NK-92 treated with Interleukin-12 subunit alpha and Interleukin-12 subunit beta, amount 100 ng/mL, for 24 hours (cell line): ENCODE data around the gene GFAP.

Experiments used
- DNase-seq: peaks from one replicate; lab custom pipeline; 2025; lab: John Stamatoyannopoulos, UW

GFAP gene

GRCh38 chr17:44914148-44914547 lies 1.2 kb downstream of the GFAP start:
- no peak for DNase-seq

GRCh38 chr17:44913676-44914075 lies 1.6 kb downstream of the GFAP start:
- no peak for DNase-seq

DNA sequence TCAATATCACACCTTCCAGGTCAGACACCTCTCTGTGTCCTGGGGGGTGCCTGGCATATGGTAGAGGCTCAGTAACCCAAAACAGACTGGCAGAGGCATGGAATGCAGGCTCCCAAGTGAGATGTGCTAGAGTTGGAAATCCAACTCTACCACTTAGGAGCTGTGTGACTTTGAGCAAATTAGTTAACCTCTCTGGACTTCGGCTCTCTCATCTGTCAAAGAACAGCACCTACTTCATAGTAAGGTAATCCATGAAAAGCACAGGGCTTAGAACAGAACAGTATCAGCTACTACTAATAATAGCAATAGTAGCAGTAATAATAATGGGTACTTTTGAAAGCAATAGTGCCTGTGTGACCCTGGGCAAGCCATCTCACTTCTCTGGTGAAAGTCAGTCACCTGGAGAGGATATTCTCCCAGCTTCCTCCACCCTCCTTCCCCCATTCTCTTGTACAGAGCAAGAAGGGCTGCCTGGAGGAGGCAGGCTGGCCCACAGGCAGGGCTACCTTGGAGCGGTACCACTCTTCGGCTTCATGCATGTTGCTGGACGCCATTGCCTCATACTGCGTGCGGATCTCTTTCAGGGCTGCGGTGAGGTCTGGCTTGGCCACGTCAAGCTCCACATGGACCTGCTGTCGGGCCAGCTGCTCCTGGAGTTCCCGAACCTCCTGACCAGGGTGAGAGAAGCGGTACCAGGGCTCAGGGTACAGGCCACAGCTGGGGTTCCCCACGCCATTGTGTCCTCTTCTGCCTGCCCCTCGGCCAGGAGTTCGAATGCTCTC lies 2.3 kb downstream of the GFAP start:
- DNase-seq: no peak

DNA sequence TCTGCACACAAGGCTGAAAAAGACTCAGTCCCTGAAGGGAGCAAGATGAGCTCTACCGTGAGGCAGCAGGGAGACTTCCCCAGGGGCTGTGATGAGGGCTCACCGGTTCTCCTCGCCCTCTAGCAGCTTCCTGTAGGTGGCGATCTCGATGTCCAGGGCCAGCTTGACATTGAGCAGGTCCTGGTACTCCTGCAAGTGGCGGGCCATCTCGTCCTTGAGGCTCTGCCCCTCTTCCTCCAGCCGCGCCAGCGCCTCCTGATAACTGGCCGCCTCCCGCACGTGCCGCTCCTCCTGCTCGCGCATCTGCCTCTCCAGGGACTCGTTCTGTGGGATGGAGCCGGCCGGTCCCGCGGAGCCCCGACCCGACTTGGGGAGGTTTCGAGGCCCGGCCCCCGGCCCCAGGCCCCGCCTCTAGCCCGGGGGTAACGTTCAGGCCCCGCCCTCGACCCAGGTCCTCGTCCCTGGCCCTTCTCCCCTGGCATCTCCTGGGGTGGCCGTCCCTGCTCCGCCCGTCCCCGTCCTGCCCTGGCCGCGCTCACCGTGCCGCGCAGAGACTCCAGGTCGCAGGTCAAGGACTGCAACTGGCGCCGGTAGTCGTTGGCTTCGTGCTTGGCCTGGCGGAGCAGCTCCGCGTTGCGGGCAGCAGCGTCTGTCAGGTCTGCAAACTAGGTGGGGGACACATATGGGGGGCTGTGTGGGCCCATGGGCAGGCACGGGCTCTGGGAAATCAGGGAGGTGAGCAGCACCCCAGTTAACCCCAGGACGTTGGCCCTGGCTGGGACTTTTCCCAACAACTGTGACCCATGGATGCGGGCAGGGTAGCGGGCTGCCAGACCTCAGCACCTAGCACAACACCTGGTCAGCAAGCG lies 3.9 kb downstream of the GFAP start:
- DNase-seq: no peak

DNA sequence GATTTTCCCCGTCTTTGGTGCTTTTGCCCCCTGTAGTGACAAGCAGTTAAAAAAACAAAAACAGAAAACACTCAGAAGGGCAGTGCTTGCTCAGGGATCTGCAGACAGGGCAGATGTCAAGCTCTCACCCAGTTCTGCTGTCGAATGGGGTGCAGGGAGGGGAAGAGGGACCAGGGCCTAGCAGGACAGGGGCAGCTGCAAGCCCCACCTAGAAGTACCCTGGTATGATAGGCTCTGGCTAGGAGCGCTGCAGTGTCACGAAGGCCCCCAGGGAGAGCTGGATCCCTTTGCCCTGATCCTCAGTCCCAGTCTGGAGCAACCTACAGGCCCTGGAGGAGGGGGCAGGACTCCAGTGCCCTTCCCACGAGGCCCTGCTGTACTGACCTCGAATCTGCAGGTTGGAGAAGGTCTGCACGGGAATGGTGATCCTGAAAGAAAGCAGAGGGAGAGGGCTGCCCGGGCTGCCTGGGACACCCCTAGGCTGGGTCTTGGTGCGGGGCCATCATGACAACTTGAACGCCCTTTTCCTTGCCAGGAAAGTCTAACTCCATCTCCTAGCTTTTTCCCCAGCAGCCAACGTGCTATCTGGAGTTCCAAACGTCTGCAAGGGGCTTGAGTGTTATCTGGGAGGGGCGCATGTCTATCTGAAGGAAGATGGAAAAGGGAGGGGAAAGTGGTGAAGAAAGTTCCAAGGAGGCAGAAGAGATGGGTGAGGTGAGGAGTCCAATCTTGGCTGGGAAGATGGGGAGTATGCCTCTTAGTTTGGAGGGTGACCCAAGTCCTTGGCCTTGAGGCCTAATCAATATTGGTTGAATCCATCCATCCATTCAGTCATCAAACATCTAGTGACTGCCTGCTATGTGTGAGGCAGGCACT lies 4.8 kb downstream of the GFAP start:
- DNase-seq: no peak

DNA sequence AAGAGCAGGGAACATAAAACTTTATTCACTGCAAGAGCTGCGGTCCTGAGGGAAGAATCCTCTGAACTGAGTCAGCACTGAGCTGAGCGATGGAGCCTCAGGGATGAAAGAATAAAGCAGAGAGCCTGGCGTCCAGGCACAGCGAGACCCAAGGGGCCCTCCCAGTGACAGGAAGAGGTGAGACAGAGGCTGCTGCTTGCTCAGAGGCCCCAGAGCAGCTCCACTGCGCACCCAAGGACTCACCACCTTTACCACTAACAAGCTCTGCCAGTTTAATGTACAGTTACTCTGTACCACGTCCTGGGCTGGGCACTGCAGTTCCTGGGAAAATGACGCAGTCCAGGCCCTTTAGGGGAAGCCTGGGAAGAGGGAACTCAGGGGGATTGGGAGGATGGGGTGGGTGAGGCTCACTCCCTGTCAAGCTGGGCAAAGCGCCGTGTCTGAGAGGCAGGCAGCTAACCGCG lies 5.6 kb downstream of the GFAP start:
- DNase-seq: no peak

GRCh38 chr17:44908761-44909326 lies 6.5 kb downstream of the GFAP start:
- DNase-seq: no peak

DNA sequence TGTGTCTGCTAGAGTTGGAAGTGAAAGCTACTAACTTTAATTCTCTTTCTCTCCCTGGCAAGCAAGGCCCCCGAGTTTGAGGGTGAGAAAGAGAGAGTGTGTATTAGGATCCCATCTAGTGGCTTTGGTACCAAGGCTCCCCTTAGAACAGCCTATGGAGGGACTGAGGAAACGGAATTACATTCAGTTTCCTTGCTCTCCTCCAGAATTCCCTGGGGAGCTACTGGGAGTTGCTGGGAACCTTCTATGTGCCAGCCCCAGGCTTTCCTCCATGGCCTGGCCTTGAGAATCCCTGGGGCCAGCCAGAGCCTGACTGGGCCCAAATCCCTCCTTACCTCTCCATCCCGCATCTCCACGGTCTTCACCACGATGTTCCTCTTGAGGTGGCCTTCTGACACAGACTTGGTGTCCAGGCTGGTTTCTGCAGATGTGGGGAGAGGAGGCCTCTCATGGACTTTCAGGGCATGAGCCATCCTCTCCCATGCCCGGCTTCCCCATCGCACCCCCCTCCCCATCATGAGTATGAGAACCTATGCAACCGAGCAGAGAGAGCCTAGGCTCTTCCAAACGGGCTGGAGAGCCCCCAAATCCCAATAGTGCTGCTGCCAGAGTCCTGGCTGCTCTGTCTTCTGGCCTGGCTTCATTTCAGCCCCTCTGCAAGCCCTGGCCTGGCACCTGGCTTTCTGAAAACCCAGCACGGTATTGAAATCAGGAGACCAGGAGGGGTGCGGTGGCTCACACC lies 7.4 kb downstream of the GFAP start:
- DNase-seq: no peak

GRCh38 chr17:44906763-44907728 lies 8.3 kb downstream of the GFAP start:
- DNase-seq: no peak

DNA sequence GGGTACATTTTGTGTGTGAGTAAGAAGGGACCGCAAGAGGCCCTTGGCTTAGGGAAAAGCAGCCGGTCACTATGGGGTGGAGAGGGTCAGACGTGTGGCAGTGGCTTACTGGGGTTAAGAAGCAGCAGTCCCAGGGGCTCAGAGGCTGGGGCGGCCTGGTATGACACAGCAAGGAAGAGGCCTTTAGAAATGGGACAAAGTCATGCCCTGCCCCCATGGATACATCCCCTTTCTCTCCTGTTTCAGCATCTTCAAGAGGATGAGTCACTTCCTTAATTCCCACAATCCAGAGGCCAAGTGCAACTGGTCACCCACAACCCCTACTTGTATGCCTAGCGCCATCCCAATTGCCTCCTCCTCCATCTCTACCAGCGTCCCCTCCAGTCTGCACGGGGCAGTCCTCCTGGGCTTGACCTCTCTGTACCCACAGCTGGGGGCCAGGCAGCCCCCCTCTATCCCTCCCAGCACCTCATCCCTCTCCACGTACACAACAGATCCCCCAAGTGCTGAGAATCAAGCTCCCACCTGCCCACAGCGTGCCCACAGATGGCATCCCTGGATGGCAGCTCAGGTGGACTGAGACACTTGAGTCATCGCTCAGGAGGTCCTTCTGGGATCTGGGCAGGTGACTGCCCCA lies 9.2 kb downstream of the GFAP start:
- no peak for DNase-seq

- DNase-seq: no peak
Observed at GRCh38 chr17:44905006-44906000, 10.0 kb downstream of the GFAP start.

DNA sequence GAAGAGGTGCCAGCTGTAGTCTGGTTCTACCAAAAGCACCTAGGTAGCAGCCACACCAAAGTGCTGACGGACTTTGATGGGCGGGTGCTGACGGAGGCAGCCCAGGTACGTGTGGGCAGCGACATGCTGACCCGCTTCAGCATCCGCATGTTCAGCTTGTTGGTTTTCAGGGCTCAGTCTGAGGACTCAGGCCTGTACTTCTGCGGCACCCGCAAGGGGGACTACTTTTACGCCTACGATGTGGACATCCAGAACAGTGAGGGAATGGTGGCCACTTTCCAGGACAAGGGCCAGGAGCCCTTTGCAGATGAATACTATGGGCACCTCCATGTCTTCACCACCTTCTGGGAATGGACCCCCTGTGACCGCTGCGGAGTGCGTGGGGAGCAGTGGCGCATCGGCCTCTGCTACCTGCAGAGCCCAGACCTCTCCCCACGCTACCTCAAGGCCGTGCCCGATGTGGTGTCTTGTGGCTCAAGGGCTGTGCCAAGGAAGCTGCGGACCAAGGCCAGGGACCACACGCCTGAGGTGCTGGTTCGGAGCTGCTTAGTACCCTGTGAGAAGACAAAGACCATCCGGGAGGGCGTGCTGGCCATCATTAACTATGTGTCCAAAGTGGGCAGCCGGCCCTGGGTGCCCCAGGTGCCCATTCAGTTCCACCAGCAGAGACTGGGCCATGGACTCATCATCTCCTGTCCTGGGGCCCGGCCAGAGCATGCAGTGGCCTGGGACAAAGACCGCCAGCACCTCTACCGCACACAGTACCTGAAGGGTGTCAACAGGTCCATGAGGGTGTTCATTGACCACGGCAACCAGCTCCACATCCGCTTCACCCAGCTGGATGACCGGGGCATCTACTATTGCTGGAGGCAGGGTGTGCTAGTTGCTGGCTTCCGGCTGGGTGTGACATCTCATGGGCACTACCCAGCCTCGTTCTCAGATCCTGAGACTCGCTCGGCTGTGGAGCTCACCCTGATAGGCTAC lies 11.0 kb downstream of the GFAP start:
- no peak for DNase-seq

DNA sequence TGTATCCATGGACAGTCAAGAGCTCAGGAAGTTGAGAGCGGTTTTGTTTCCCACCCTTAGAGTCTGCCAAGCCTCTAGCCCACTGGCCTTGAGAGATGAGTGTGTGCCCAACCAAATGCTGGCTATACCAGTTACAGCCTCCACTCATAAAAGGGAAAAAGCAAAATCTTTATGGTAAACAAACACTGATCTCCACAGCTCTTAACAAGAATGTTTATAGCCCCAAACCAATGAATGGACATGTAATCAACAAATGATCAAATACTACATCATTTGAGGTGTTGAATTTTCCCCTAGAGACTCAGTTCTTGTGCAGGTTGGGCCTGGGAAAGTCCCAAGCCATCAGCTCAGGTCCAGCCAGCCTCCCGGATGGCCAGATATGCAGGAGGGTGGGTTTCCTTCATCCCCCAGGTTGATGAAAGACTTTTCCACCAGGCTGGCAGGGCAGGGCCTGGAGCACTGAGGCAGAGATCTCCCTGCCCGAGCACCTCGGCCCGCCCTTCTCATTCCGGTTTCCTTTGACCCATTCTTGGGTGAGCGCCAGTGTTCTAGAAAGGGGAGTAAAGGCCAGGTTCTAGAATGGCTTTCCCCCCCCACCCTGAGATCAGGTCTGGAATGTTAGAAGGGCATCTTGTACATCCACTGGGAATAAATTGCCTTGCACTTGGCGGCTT lies 12.2 kb downstream of the GFAP start:
- no peak for DNase-seq

- DNase-seq: no peak
Observed at GRCh38 chr17:44902135-44902760, 13.1 kb downstream of the GFAP start.

GRCh38 chr17:44901411-44901921 lies 13.8 kb downstream of the GFAP start:
- no peak for DNase-seq

DNA sequence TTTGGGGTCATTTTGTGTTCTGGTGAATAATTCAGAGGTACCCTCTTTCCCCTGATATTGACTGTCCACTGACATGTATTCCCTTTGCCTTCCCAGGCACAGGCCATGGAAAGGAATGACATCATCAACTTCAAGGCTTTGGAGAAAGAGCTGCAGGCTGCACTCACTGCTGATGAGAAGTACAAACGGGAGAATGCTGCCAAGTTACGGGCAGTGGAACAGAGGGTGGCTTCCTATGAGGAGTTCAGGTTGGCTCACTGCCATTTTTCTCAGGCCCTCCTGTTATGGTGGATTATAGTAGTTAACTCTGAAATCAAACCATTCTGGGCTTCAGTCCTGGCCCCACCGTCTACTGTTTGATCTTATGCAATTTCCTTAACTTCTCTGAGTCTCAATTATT lies 14.4 kb downstream of the GFAP start:
- DNase-seq: no peak
